Tibial artery (tissue), 4 donors: ENCODE measurements around the gene ZNF518B.
A peak's percentile ranks its signal among the peaks of the same experiment; 100 is the strongest.

Experiments used
- DNase-seq, 2 donors: peaks; one replicate each; pipeline ENCODE4 v3.0.0-alpha.2; 2019
- H3K27ac ChIP-seq, 2 donors: fragments of 200-600 bp; sonication (generic) in 1 of 2; 1 replicate in 1 of 2; 2 replicates in 1 of 2; pipeline ENCODE4 v1.5.1; 2018 to 2019; ENCODE audit warnings: mild to moderate bottlenecking in 1 of 2
- H3K27me3 ChIP-seq, 2 donors: fragments of 200-600 bp; sonication (generic) in 1 of 2; one replicate each; pipeline versions ENCODE4 v1.5.1 to v1.6.0; 2016 to 2019
- H3K36me3 ChIP-seq, 3 donors: fragments of 200-600 bp; sonication (generic) in 2 of 3; one replicate each; pipeline ENCODE4 v1.5.1; 2016 to 2019; ENCODE audit warnings: mild to moderate bottlenecking in 2 of 3
- H3K4me1 ChIP-seq, 4 donors: fragments of 200-600 bp; sonication (generic) in 2 of 4; 1 replicate in 3 of 4; 2 replicates in 1 of 4; pipeline ENCODE4 v1.5.1; 2016 to 2019
- H3K4me3 ChIP-seq, 2 donors: fragments of 200-600 bp; sonication (generic) in 1 of 2; 1 replicate in 1 of 2; 2 replicates in 1 of 2; pipeline ENCODE4 v1.5.1; 2018 to 2019; ENCODE audit warnings: mild to moderate bottlenecking in 2 of 2
- H3K9me3 ChIP-seq, 3 donors: fragments of 200-600 bp; sonication (generic) in 1 of 3; one replicate each; pipeline ENCODE4 v1.5.1; 2016 to 2019
- intact Hi-C: fragments of 100-400 bp; cut with DNase I; formaldehyde crosslinking; loops from one replicate; pipeline ENCODE4 v1.15.0; 2023; ENCODE audit warnings: low total_unique reads
- TF ChIP-seq, protein P1 (sequence below), 2 experiments: fragments of 200-600 bp in 1 of 2; fragments of 450-650 bp in 1 of 2; IDR thresholded peaks; one replicate each; pipeline ENCODE4 v1.5.1; 2017 to 2019; ENCODE audit warnings: antibody characterized with exemption in 2 of 2, mild to moderate bottlenecking in 1 of 2, moderate library complexity in 1 of 2

Gene ZNF518B

DNA sequence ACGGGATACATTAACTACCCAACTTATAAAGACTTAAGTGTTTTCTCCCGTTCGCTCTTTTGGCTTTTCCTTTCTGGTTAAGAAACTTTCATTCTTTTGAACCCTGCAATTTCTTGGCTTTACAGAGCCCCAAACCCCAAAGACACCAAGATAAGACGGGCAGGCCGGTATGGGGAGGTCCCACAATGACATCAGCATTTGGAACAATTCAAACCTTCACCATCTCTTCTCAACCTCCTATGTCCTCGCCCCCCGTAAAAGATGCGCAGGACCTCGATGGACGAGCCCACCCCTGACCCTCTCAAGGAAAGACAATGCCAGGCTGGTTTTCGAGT is 999 bp downstream of the ZNF518B start:
- H3K4me1 ChIP-seq, result peaks cover 0 to 20% (median 8%) of the 10 kb centered on the region in 4 donors
- H3K27me3 ChIP-seq, result peaks cover 0 to 13% of the 10 kb centered on the region in 2 donors
- H3K36me3 ChIP-seq, result peaks cover 24 to 32% (median 32%) of the 10 kb centered on the region in 3 donors
- H3K4me3 ChIP-seq, result peak overlapping the region; percentile 59 to 67
- H3K9me3 ChIP-seq, result peaks cover 0 to 8% (median 0%) of the 10 kb centered on the region in 3 donors
- no peak overlapping the region for H3K27ac ChIP-seq
- no peak for DNase-seq
- TF ChIP-seq, protein P1, sequence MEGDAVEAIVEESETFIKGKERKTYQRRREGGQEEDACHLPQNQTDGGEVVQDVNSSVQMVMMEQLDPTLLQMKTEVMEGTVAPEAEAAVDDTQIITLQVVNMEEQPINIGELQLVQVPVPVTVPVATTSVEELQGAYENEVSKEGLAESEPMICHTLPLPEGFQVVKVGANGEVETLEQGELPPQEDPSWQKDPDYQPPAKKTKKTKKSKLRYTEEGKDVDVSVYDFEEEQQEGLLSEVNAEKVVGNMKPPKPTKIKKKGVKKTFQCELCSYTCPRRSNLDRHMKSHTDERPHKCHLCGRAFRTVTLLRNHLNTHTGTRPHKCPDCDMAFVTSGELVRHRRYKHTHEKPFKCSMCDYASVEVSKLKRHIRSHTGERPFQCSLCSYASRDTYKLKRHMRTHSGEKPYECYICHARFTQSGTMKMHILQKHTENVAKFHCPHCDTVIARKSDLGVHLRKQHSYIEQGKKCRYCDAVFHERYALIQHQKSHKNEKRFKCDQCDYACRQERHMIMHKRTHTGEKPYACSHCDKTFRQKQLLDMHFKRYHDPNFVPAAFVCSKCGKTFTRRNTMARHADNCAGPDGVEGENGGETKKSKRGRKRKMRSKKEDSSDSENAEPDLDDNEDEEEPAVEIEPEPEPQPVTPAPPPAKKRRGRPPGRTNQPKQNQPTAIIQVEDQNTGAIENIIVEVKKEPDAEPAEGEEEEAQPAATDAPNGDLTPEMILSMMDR (IDR thresholded peaks at IDR 0.05), result no peak
- intact Hi-C loops, result no loop called here

DNA sequence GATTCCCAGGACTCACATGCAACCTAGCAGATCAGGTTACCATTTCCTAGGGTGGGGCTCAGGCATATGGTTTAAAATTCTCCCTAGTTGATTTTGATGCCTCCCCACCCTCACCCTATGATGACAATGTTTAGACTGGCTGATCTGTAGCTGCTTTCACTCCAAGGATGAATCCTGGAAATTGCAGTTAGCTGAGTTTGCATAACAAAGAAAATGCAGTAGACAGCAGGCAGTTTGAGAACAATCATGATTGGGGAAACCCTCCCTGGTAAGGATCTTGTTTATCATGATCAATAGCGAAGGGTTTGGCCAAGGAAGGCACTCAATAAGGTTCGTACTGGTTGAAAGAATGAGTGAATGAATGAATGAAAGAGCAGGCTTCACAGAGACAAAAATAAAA is 2.1 kb downstream of the ZNF518B start:
- Histone ChIP-seq H3K27ac (no peak overlapping the region), H3K4me1 (peaks cover 0 to 16% (median 5%) of the 10 kb centered on the region in 4 donors), H3K27me3 (peaks cover 0 to 3% of the 10 kb centered on the region in 2 donors), H3K4me3 (no peak overlapping the region), H3K9me3 (peaks cover 0 to 17% (median 0%) of the 10 kb centered on the region in 3 donors), H3K36me3 (peaks cover 33 to 43% (median 38%) of the 10 kb centered on the region in 3 donors)
- intact Hi-C loops, result no loop called here
- TF ChIP-seq, protein P1 (IDR thresholded peaks at IDR 0.05), result no peak
- DNase-seq, result no peak

DNA sequence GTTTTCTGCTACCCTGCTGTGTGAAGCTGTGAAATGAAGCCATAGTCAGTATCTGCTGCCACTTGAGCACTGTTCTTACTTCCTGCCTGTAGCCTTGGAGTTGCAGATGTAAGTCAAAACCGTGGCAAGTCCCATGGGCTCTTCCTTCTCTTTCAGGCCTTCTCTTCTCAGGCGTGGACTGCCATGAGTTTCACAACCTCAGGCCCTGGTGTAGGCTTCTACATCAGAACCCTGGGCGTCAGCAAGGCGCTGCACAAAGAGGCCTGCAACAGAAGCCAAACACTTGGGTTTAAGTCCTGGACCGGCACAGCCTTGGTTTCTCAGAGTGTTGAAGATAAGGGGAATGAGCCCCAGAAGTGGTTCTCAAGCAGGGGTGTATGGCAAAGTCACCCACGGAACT is 2.5 kb downstream of the ZNF518B start:
- H3K9me3 ChIP-seq, result peaks cover 0 to 21% (median 0%) of the 10 kb centered on the region in 3 donors
- H3K36me3 ChIP-seq, result peaks cover 37 to 44% (median 38%) of the 10 kb centered on the region in 3 donors
- no peak for DNase-seq
- TF ChIP-seq, protein P1 (IDR thresholded peaks at IDR 0.05), result no peak
- peaks cover 0 to 16% (median 5%) of the 10 kb centered on the region in 4 donors for H3K4me1 ChIP-seq
- intact Hi-C loops, result no loop called here
- H3K27ac ChIP-seq, result no peak overlapping the region
- H3K27me3 ChIP-seq, result peaks cover 0 to 3% of the 10 kb centered on the region in 2 donors
- H3K4me3 ChIP-seq, result no peak overlapping the region

DNA sequence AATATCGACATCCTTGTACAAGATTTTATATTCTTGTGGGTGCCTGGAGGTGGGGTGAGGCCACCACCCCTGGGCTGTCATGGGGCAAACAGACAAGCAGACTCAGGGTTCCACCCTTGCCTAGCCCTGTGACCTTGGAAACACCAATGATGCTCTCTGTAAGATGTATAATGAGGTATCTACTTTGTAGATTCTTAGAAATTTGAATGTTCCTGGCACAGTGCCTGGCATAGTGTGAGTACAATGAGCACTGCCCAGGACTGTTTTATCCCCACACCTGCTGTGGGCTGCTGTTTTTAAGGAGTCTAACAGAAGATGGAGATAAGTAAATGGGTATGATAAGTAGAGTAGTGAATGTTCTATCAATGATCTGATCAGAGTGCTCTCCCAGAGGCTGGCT is 3.1 kb downstream of the ZNF518B start:
- Histone ChIP-seq H3K4me1 (peaks cover 0 to 16% (median 5%) of the 10 kb centered on the region in 4 donors), H3K9me3 (peaks cover 0 to 24% (median 2%) of the 10 kb centered on the region in 3 donors), H3K36me3 (peaks cover 37 to 44% (median 38%) of the 10 kb centered on the region in 3 donors), H3K4me3 (no peak overlapping the region), H3K27me3 (no peaks in the 10 kb centered on the region), H3K27ac (no peak overlapping the region)
- intact Hi-C loops, result no loop called here
- TF ChIP-seq, protein P1 (IDR thresholded peaks at IDR 0.05), result no peak
- DNase-seq, result no peak

DNA sequence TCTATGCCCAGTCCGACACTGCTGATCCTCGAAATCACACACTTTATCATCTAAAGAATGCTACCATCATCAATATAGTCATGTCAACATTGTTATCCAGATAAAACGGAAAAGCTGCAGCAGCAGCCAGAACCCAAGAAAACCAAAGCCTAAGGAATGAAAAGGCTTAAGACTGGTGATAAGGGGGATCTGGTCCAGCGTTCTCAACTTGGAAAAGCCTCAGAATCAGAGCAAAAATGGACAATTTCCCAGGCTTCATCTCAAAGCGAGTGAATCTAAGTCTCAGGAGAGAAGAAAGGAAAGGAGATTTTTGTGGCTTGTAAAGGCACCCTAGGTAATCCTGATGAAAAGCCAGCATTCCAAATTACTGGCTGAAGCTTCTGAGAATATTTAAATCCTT is 8.2 kb downstream of the ZNF518B start:
- no peak overlapping the region for H3K27ac ChIP-seq
- no peaks in the 10 kb centered on the region for H3K27me3 ChIP-seq
- TF ChIP-seq, protein P1 (IDR thresholded peaks at IDR 0.05), result no peak
- H3K9me3 ChIP-seq, result peaks cover 0 to 75% (median 29%) of the 10 kb centered on the region in 3 donors
- intact Hi-C loops, result no loop called here
- DNase-seq, result no peak
- H3K36me3 ChIP-seq, result peaks cover 68 to 78% (median 77%) of the 10 kb centered on the region in 3 donors
- H3K4me1 ChIP-seq, result no peaks in the 10 kb centered on the region
- H3K4me3 ChIP-seq, result no peak overlapping the region

DNA sequence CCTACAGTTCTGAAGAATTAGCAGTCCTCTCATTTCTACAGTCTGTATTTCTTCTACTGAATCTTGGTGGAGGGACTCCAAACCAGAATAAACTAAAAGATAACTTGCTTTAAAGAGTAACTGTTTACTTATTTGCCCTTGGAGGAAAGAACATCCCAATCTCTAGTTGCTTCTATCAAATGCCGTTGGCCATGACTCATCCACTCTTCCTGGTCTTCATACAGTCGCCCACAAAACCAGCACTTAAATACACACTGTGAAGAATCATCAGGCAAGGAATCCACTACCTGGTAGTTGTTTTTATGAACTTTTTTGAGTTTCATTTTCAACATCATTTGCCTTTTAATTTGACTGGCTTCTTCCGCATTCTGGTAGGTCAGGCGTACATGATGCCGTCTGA is 14.2 kb downstream of the ZNF518B start:
- no peaks in the 10 kb centered on the region for H3K27me3 ChIP-seq
- TF ChIP-seq, protein P1 (IDR thresholded peaks at IDR 0.05), result no peak
- peaks cover 21 to 36% (median 35%) of the 10 kb centered on the region in 3 donors for H3K36me3 ChIP-seq
- no peaks in the 10 kb centered on the region for H3K4me1 ChIP-seq
- DNase-seq, result no peak
- peaks cover 7 to 58% (median 37%) of the 10 kb centered on the region in 3 donors for H3K9me3 ChIP-seq
- H3K4me3 ChIP-seq, result no peak overlapping the region
- intact Hi-C loops, result no loop called here
- no peak overlapping the region for H3K27ac ChIP-seq
